ENCODE measurements around the gene CPED1. TPM values are rescaled to one million over a fixed set of nuclear protein-coding genes. Genes with fewer than 3 reads are reported as not detected.

Gene CPED1
- total RNA-seq, 1 experiment from 2014 or later = 0.13 TPM

DNA sequence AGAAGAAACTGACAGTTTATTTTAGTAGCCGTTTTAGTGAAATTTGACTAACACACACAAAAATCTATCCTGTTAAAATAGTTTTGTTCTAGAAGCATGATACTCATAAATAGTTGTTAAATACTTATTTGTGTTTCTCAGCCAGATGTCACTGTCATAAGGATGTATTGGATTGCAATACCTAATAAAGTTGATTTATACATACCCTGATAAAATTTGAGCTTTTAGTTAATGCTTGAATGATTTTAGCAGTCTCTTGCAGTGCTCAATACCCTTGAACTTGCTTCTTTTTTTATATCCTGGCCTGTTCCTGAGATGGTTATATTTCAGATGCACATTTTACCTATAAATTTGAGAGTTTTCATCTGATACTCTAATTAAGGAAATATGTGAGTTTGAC lies 27.8 kb upstream of the CPED1 start:
- no peak for TF ChIP-seq CTCF (conservative IDR thresholded peaks at IDR 0.05)
- DNase-seq = no peak
- H3K79me1 ChIP-seq (ENCODE audit: insufficient read depth, low read depth, low read length, poor library complexity, severe bottlenecking) = no peaks in the 10 kb centered on the region
- H4K20me1 ChIP-seq (ENCODE audit: control insufficient read depth, insufficient read depth, insufficient read length) = no peaks in the 10 kb centered on the region
- no peak overlapping the region for H4K5ac ChIP-seq (ENCODE audit: insufficient read length, low read depth, low read length)
- H3K4ac ChIP-seq (ENCODE audit: low read depth, low read length) = no peak overlapping the region
- no peak overlapping the region for H2BK5ac ChIP-seq (ENCODE audit: insufficient read length, low read length)
- no peak overlapping the region for H2AK5ac ChIP-seq (ENCODE audit: insufficient read length, low read length)
- H3K9ac ChIP-seq (ENCODE audit: extremely low read depth, insufficient read length, low read length) = no peak overlapping the region
- no peak overlapping the region for H4K91ac ChIP-seq (ENCODE audit: insufficient read length, low read depth, low read length)
- Mint-ChIP-seq H3K4me1 (peaks cover 22% of the 10 kb centered on the region in 2 experiments), H3K9me3 (no peaks in the 10 kb centered on the region), H3K27me3 (ENCODE audit: low read depth) (no peaks in the 10 kb centered on the region), H3K27ac (no peak overlapping the region), H3K36me3 (ENCODE audit: insufficient read depth in 1 of 3, low read depth in 3 of 3) (peaks cover 8 to 26% (median 22%) of the 10 kb centered on the region in 3 experiments), H3K4me3 (no peak overlapping the region)
- H2BK120ac ChIP-seq (ENCODE audit: low read depth, low read length, poor library complexity, severe bottlenecking) = no peak overlapping the region
- H3K4me2 ChIP-seq (ENCODE audit: insufficient read depth, insufficient read length, low read length) = no peak overlapping the region
- no peak overlapping the region for H3K14ac ChIP-seq (ENCODE audit: insufficient read depth, low read length)
- no peaks in the 10 kb centered on the region for H3K9me3 ChIP-seq (ENCODE audit: control insufficient read depth, low read depth, low read length)
- no peak overlapping the region for H3K56ac ChIP-seq (ENCODE audit: insufficient read length, low read depth, low read length)
- no peaks in the 10 kb centered on the region for H3K79me2 ChIP-seq (ENCODE audit: insufficient read depth, low read length)
- no peak overlapping the region for H3T11ph ChIP-seq (ENCODE audit: low read length)
- no peak overlapping the region for H2BK20ac ChIP-seq (ENCODE audit: low read depth, low read length, poor library complexity, severe bottlenecking)
- no peak overlapping the region for H2BK15ac ChIP-seq (ENCODE audit: low read depth, low read length)
- no peak overlapping the region for H3K18ac ChIP-seq (ENCODE audit: insufficient read length, low read depth, low read length)
- H3K23me2 ChIP-seq (ENCODE audit: insufficient read length, low read depth, low read length, poor library complexity, severe bottlenecking) = no peaks in the 10 kb centered on the region
- no peak overlapping the region for H3K27ac ChIP-seq (ENCODE audit: insufficient read length, low read depth, low read length)
- no peaks in the 10 kb centered on the region for H3K27me3 ChIP-seq (ENCODE audit: insufficient read depth, low read length)
- no peak overlapping the region for H2AFZ ChIP-seq (ENCODE audit: low read length)
- no peak overlapping the region for H2BK12ac ChIP-seq (ENCODE audit: insufficient read length, low read depth, low read length)
- WGBS (ENCODE audit: extremely low coverage, insufficient read length, low lambda C conversion rate) = no CpG with 5 or more reads among the region's 1 CpG
- H3K4me1 ChIP-seq (ENCODE audit: insufficient read depth, low read length) = peaks cover 3% of the 10 kb centered on the region; the same call in 1 of the 2 replicates
- H3K23ac ChIP-seq (ENCODE audit: insufficient read length, low read depth, low read length) = no peak overlapping the region
- H4K8ac ChIP-seq (replicated peaks; ENCODE audit: insufficient read length, low read depth, low read length) = no peak overlapping the region

Data from H9 (cell line).